HFF-Myc (cell line): ENCODE measurements around the gene IMMP2L.

ENCODE experiments used
- DNase-seq: peaks from one replicate; pipeline ENCODE4 v3.0.0-alpha.2; 2011; ENCODE audit warnings: low read depth; ENCODE audit errors: extremely low read depth
- H3K4me3 ChIP-seq: replicated peaks from 2 replicates; pipeline ENCODE4 v1.5.1; 2011; ENCODE audit warnings: low read depth, mild to moderate bottlenecking, control low read depth, low read length
- CTCF ChIP-seq: IDR thresholded peaks from 2 replicates; pipeline ENCODE4 v1.5.1; 2012; ENCODE audit warnings: mild to moderate bottlenecking, low read depth, low read length, control low read depth; ENCODE audit errors: missing control alignments

The IMMP2L gene

GRCh38 chr7:110800984-110801383, 761.3 kb downstream of the IMMP2L start:
- no peak overlapping the region for H3K4me3 ChIP-seq
- no peak for TF ChIP-seq CTCF
- no peak for DNase-seq

- no peak overlapping the region for H3K4me3 ChIP-seq
- no peak for DNase-seq
- no peak for TF ChIP-seq CTCF
These were observed 764.6 kb downstream of the IMMP2L start for GRCh38 chr7:110797656-110798055.

GRCh38 chr7:110790992-110791391, 771.3 kb downstream of the IMMP2L start:
- DNase-seq = no peak
- H3K4me3 ChIP-seq = no peak overlapping the region

GRCh38 chr7:110786328-110786965, 775.8 kb downstream of the IMMP2L start:
- no peak for DNase-seq
- H3K4me3 ChIP-seq = no peak overlapping the region
- no peak for TF ChIP-seq CTCF

More at GRCh38 chr7:110790992-110791391, 771.3 kb downstream of the IMMP2L start:
- no peak for TF ChIP-seq CTCF

GRCh38 chr7:110784749-110785148, 777.5 kb downstream of the IMMP2L start:
- DNase-seq = no peak
- TF ChIP-seq CTCF = no peak
- no peak overlapping the region for H3K4me3 ChIP-seq

GRCh38 chr7:110780712-110781111, 781.6 kb downstream of the IMMP2L start:
- TF ChIP-seq CTCF = no peak
- DNase-seq = no peak
- no peak overlapping the region for H3K4me3 ChIP-seq

- DNase-seq = no peak
- TF ChIP-seq CTCF = no peak
- no peak overlapping the region for H3K4me3 ChIP-seq
These were observed 783.0 kb downstream of the IMMP2L start for GRCh38 chr7:110779339-110779738.
